ENCODE data around the gene PRKN. TPM values are rescaled to one million over a fixed set of nuclear protein-coding genes. Genes with fewer than 3 reads are reported as not detected.

PRKN gene
- total and polyA plus RNA-seq, 9 of the 15 experiments (the other 6 are each of a cell fraction or from before 2014, with no cell fraction given), result 0.03 to 0.96 (median 0.15) TPM; not detected in 2

DNA sequence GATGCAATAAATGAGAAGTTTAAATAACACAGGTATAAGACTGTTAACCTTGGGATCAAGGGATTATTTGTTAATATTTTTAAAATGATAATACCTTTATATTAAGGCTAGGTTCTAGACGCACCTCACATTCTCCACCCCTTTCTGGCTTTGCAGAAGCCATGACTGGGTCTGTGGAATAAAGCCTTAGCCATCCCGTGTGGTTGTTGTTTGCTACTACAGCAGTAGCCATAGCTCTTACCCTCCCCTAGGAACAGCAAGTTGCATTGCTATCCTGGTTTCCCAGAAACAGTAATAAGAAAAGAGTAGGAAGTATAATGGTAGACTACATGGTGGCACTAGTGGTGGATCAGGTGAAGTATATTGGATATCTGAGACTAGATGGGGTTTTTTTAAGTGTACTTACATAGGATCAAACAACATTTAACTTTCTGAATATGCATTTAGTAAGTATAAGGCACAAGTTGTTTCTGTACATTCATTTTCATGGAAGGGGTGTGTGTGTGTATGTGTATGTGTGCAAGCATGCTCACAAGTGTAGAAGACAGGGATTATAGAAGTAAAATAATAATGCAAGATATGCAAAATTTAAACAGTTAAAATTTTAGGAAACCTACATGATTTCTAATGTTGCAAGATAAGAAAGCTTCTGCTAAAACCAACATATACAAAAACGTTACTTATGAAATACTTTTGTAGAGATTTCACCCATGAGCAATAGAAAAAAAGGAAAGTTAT lies 384.2 kb downstream of the PRKN start:
- in situ Hi-C loops (cut with MboI) (no loop called here), intact Hi-C loops (cut with micrococcal nuclease) (no loop called here)
- ChIA-PET POLR2A (interaction anchor here (0.6 kb wide), 1 partner anchor 152 kb away, joined by 3 read pairs; no protein-coding TSS in a partner anchor), CTCF (ENCODE audit: low intra/inter-chr PET ratio) (no interaction called here)
- Histone ChIP-seq H3K4me2 (ENCODE audit: insufficient read depth, low read length) (no peak overlapping the region), H3K9me1 (ENCODE audit: control insufficient read depth, insufficient read depth, low read length) (no peaks in the 10 kb centered on the region), H3K4me1 (replicated peaks in 1 of 2; ENCODE audit: control insufficient read depth in 2 of 2, insufficient read depth in 2 of 2, low read length in 2 of 2) (no peaks in the 10 kb centered on the region), H3K9ac (ENCODE audit: insufficient read depth in 1 of 2, low read depth in 2 of 2, low read length in 2 of 2) (no peak overlapping the region), H3K27ac (ENCODE audit: extremely low read depth, low read depth, low read length) (no peak overlapping the region), H3K79me2 (ENCODE audit: control insufficient read depth, insufficient read depth, low read length) (no peaks in the 10 kb centered on the region), H4K20me1 (replicated peaks; ENCODE audit: control insufficient read depth, insufficient read depth, low read length) (no peaks in the 10 kb centered on the region), H2AFZ (ENCODE audit: low read depth, low read length) (no peak overlapping the region), H3K27me3 (ENCODE audit: control insufficient read depth in 2 of 2, insufficient read depth in 2 of 2, low read length in 2 of 2) (no peaks in the 10 kb centered on the region), H3K9me3 (replicated peaks; ENCODE audit: control insufficient read depth, insufficient read depth, low read depth, low read length) (no peaks in the 10 kb centered on the region), H3K36me3 (ENCODE audit: control insufficient read depth, insufficient read depth, low read length) (no peaks in the 10 kb centered on the region), H3K4me3 (no peak overlapping the region)
- BruUV-seq (replicated peaks), result no TSS peak
- FAIRE-seq, result no peak
- WGBS (ENCODE audit: insufficient coverage, low coverage, missing lambda C conversion rate), result 0% methylated on average over 3 of the region's 3 CpGs
- ATAC-seq, result no peak
- TF ChIP-seq C11orf30 (IDR thresholded peaks at IDR 0.05; ENCODE audit: low read depth), result peak; percentile 31; the same call in 1 of the 2 replicates
- no peak for TF ChIP-seq ZNF280A (IDR thresholded peaks at IDR 0.05; ENCODE audit: low read depth, partially characterized antibody)
- TF ChIP-seq SMAD1 (IDR thresholded peaks at IDR 0.05; ENCODE audit: low read depth, low read length, partially characterized antibody), result no peak
- TF ChIP-seq ZBED1 (IDR thresholded peaks at IDR 0.05), result no peak
- no peak for TF ChIP-seq SOX6 (IDR thresholded peaks at IDR 0.05)
- TF ChIP-seq NCOA4 (IDR thresholded peaks at IDR 0.05; ENCODE audit: partially characterized antibody), result no peak
- TF ChIP-seq PRPF4 (IDR thresholded peaks at IDR 0.05; ENCODE audit: insufficient read depth, low read depth, low read length, poor library complexity, severe bottlenecking), result no peak
- TF ChIP-seq ZNF280B (CRISPR knock-in tag; IDR thresholded peaks at IDR 0.05), result no peak
- TF ChIP-seq ZNF316 (IDR thresholded peaks at IDR 0.05), result peak; percentile 57; the same call in 1 of the 2 replicates
- no peak for TF ChIP-seq NR3C1 (CRISPR knock-in tag; IDR thresholded peaks at IDR 0.05)
- TF ChIP-seq ZNF408 (CRISPR knock-in tag; IDR thresholded peaks at IDR 0.05; ENCODE audit: low read depth), result no peak
- DNase-seq (ENCODE audit: extremely low read depth in 1 of 4, low spot score in 3 of 4), result no peak
